Measurements from ENCODE around the gene C1orf105.

Gene C1orf105

GRCh38 chr1:172498857-172499256 is 78.4 kb downstream of the C1orf105 start:
- no peak overlapping the region for H3K4me3 ChIP-seq (replicated peaks; ENCODE audit: low read depth, low read length)
- TF ChIP-seq CTCF (IDR thresholded peaks at IDR 0.05; ENCODE audit: low read length, missing control alignments), result no peak
- no peak for DNase-seq (ENCODE audit: low read depth)

- H3K4me3 ChIP-seq (replicated peaks; ENCODE audit: low read depth, low read length), result no peak overlapping the region
- no peak for DNase-seq (ENCODE audit: low read depth)
- TF ChIP-seq CTCF (IDR thresholded peaks at IDR 0.05; ENCODE audit: low read length, missing control alignments), result no peak
Measured at GRCh38 chr1:172499636-172500141, 79.2 kb downstream of the C1orf105 start.

- DNase-seq (ENCODE audit: low read depth), result no peak
- H3K4me3 ChIP-seq (replicated peaks; ENCODE audit: low read depth, low read length), result no peak overlapping the region
- no peak for TF ChIP-seq CTCF (IDR thresholded peaks at IDR 0.05; ENCODE audit: low read length, missing control alignments)
Measured at GRCh38 chr1:172500207-172500606, 79.7 kb downstream of the C1orf105 start.

- TF ChIP-seq CTCF (IDR thresholded peaks at IDR 0.05; ENCODE audit: low read length, missing control alignments), result no peak
- H3K4me3 ChIP-seq (replicated peaks; ENCODE audit: low read depth, low read length), result no peak overlapping the region
- DNase-seq (ENCODE audit: low read depth), result no peak
Measured at GRCh38 chr1:172507741-172508140, 87.3 kb downstream of the C1orf105 start.

- no peak overlapping the region for H3K4me3 ChIP-seq (replicated peaks; ENCODE audit: low read depth, low read length)
- DNase-seq (ENCODE audit: low read depth), result no peak
- no peak for TF ChIP-seq CTCF (IDR thresholded peaks at IDR 0.05; ENCODE audit: low read length, missing control alignments)
Measured at GRCh38 chr1:172510479-172510878, 90.0 kb downstream of the C1orf105 start.

- no peak overlapping the region for H3K4me3 ChIP-seq (replicated peaks; ENCODE audit: low read depth, low read length)
- DNase-seq (ENCODE audit: low read depth), result no peak
- no peak for TF ChIP-seq CTCF (IDR thresholded peaks at IDR 0.05; ENCODE audit: low read length, missing control alignments)
Measured at GRCh38 chr1:172512591-172512990, 92.1 kb downstream of the C1orf105 start.

- no peak for DNase-seq (ENCODE audit: low read depth)
- no peak for TF ChIP-seq CTCF (IDR thresholded peaks at IDR 0.05; ENCODE audit: low read length, missing control alignments)
- no peak overlapping the region for H3K4me3 ChIP-seq (replicated peaks; ENCODE audit: low read depth, low read length)
Measured at GRCh38 chr1:172513479-172513878, 93.0 kb downstream of the C1orf105 start.
